Raji (cell line): ENCODE data around the gene EXT2.

Experiments used
- POLR2A ChIP-seq: IDR thresholded peaks from 2 replicates; pipeline ENCODE4 v1.6.1; 2011; ENCODE audit warnings: low read depth, low read length, control low read depth; ENCODE audit not compliant: insufficient read depth

EXT2 gene

GRCh38 chr11:44260081-44260480 is 164.6 kb downstream of the EXT2 start:
- no peak for TF ChIP-seq POLR2A

- TF ChIP-seq POLR2A, result no peak
These were observed 166.5 kb downstream of the EXT2 start for GRCh38 chr11:44261800-44262591.

- TF ChIP-seq POLR2A, result no peak
These were observed 168.4 kb downstream of the EXT2 start for GRCh38 chr11:44263738-44264437.

- no peak for TF ChIP-seq POLR2A
These were observed 168.9 kb downstream of the EXT2 start for GRCh38 chr11:44264438-44264749.

GRCh38 chr11:44264761-44265160 is 169.3 kb downstream of the EXT2 start:
- no peak for TF ChIP-seq POLR2A

- TF ChIP-seq POLR2A, result no peak
These were observed 170.7 kb downstream of the EXT2 start for GRCh38 chr11:44266056-44266780.

- TF ChIP-seq POLR2A, result no peak
These were observed 171.7 kb downstream of the EXT2 start for GRCh38 chr11:44267006-44267749.

GRCh38 chr11:44267750-44268613 is 172.5 kb downstream of the EXT2 start:
- TF ChIP-seq POLR2A, result no peak

GRCh38 chr11:44268614-44269080 is 173.2 kb downstream of the EXT2 start:
- no peak for TF ChIP-seq POLR2A

GRCh38 chr11:44269369-44270351 is 174.2 kb downstream of the EXT2 start:
- no peak for TF ChIP-seq POLR2A

GRCh38 chr11:44270403-44271273 is 175.2 kb downstream of the EXT2 start:
- TF ChIP-seq POLR2A, result no peak

GRCh38 chr11:44271286-44271685 is 175.8 kb downstream of the EXT2 start:
- TF ChIP-seq POLR2A, result no peak
